GM18909 (cell line): ENCODE results near the gene DNAH3.

ENCODE experiments used
- ATAC-seq: cut with Tn5 transposase; IDR thresholded peaks from one replicate; pipeline ENCODE4 v1.9.1; 2021; ENCODE audit warnings: mild to moderate bottlenecking; ENCODE audit not compliant: unreplicated experiment, poor library complexity

DNAH3 gene

DNA sequence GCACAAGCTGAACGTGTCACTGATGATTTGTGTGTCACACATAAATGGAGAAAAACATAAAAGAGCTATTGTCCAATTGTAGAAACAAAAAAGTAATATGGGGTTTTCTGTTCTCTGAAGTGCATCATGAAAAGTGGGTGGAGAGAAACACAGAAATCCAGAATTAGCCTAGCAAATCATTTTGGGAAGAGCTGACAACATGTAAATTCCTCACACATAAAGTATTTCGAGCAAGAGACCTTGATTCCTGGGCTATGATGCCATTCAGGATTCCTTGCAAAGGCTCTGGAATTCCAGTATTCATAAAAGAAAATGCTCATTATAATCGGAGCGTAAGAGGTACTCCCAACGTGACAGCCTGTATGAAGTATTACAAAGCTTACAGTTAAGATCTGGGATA, 251.6 kb downstream of the DNAH3 start:
- ATAC-seq = no peak

- ATAC-seq = no peak
These were observed 252.7 kb downstream of the DNAH3 start for GRCh38 chr16:20897922-20898321.

- no peak for ATAC-seq
These were observed 253.3 kb downstream of the DNAH3 start for GRCh38 chr16:20897253-20897897.

GRCh38 chr16:20894388-20894787, 256.3 kb downstream of the DNAH3 start:
- ATAC-seq = no peak

DNA sequence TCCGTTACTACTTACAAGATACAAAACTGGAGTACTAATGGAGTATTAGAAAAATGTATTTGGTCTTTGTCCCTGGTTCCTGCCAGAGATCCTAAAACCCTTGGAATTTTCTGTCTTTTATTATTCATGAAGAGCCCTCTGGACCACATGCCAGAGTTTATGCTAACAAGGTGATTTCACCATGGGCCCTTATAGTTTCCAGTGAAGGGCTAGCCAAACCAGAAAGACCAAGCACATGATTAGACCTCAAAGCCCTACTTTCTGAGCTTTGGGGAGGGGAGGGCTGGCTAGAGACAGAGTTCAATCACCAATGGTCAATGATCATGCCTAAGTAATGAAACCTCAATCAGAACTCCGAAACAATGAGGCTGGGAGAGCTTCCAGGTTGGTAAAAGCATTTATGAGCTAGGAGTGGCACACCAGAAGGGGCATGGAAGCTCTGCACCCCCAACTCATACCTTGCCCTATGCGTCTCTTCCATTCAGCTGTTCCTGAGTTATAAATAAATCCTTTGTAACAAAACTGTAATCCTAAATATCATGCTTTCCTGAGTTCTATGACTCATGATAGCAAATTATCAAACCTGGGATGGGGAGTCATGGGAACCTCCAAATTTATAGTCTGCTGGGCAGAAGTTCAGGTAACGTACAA, 260.9 kb downstream of the DNAH3 start:
- no peak for ATAC-seq

- no peak for ATAC-seq
These were observed 263.4 kb downstream of the DNAH3 start for GRCh38 chr16:20887207-20887606.

DNA sequence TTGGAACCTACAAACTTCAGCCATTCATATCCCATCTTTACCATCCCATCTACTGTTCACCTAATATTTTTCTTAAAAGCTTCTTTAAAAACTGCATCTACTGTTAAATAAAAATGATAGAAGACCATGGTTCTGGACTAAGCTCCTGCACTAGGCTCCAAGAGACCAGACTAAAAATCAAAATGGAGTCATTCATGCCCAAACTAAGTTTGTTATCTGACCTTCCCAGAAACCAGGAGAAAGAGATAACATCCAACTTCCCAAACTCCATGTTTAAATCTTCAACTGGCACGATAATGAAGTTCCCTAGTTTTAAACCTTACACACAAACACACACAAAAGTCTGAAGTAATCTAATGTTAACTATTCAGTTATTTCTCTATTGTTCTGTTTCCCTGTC, 264.3 kb downstream of the DNAH3 start:
- no peak for ATAC-seq

DNA sequence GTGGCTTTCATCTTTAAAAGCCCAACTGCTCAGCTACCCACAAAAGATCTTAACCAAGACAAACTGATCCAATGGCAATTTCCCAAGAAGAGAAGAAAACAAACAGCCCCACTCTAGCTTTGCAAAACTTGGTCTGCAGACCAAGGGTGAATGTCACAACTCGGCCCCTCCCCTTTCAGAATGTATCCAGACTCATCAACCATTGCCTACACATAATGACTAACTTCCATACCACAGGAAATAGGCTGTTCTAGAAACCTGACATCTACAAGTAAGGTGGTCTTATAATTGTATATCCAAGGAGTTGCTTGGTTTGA, 266.4 kb downstream of the DNAH3 start:
- ATAC-seq = no peak

GRCh38 chr16:20883554-20884239, 266.9 kb downstream of the DNAH3 start:
- ATAC-seq = no peak
